GM12873 (cell line): ENCODE data around the gene TNFRSF25.

ENCODE experiments used
- TF ChIP-seq, protein P1 (sequence below): IDR thresholded peaks from 2 replicates; pipeline ENCODE4 v1.5.1; 2012; ENCODE audit warnings: low read depth, mild to moderate bottlenecking, moderate library complexity, low read length, control low read depth; ENCODE audit not compliant: insufficient read depth; ENCODE audit errors: missing control alignments

The TNFRSF25 gene

DNA sequence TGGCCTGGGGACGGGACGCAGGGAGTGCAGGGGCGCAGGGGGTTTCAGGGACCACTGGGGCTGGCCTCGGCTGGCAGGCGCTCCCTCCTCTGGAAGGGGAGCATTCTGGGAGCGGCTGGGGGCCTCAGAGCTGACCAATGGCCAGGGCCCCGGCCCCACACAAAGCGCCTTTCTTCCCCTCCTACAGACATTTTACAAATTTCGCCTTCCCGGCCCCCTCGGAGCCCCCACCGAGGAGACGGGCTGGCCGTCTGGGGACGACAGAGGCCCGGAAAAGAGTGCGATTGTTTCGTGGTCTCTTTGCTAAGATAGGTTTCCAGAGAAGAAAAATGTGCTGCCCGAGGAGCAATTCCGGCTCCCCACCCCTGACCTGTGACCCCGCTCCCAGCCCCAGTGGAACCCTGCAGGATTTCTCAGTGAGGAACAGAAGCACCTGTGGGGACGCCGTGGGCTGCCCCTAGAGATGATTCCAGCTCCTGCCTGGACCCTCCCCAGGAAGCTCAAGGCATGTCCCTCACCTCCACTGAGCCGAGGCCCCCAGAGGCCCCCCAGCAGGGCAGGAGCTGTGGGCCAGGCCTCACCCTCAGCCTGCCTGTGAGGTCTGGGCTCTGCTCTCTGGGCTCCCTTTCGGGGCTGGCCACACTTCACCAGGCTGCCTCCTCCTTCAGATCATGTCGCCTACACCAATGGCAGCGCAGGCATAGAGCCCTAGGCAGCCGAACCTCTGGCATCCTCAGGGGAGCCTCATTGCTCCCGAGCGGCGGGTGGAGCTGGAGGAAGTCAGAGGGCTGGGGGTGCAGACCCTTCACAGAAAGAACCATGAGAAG, 40.5 kb upstream of the TNFRSF25 start:
- TF ChIP-seq, protein P1, sequence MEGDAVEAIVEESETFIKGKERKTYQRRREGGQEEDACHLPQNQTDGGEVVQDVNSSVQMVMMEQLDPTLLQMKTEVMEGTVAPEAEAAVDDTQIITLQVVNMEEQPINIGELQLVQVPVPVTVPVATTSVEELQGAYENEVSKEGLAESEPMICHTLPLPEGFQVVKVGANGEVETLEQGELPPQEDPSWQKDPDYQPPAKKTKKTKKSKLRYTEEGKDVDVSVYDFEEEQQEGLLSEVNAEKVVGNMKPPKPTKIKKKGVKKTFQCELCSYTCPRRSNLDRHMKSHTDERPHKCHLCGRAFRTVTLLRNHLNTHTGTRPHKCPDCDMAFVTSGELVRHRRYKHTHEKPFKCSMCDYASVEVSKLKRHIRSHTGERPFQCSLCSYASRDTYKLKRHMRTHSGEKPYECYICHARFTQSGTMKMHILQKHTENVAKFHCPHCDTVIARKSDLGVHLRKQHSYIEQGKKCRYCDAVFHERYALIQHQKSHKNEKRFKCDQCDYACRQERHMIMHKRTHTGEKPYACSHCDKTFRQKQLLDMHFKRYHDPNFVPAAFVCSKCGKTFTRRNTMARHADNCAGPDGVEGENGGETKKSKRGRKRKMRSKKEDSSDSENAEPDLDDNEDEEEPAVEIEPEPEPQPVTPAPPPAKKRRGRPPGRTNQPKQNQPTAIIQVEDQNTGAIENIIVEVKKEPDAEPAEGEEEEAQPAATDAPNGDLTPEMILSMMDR = no peak

DNA sequence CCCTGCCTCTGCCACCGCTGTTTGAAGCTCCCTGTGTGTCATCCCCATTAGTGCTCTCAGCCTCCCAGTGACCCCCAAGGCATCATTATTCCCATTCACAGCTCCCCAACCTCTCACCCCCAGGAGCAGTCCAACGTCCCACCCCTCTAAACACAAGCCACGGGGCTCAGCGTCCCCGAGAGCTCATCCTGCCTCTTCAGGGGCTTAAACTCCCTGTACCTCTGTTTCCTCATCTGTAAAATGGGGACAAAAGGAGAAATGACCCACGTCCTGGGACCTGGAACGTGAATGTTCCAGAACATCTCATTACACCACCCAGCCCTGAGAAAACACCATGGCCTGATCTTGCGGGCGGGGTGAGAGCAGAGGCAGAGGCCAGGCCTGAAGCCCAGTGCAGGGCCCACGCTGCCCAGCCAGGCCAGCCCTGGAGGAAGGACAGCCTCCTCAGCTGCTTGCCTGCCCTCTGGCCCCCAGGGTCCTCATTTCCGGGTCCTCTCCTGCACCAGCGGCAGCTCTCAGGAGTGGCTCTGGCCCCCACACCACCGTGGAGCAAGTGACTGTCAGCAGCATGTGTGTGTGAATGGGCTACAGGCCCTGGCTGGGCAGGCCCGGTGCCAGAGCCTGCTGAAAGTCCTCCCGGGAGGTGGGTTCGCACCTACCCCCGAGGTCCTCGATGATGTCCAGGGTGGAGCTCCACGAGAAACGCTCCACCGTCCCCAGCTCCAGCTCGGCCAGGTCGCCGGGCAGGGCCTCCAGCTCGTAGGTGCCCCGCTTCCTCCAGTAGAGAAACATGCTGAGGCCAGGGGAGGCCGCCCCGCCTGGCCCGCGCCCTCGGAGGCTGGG, 39.6 kb upstream of the TNFRSF25 start:
- TF ChIP-seq, protein P1 = no peak

DNA sequence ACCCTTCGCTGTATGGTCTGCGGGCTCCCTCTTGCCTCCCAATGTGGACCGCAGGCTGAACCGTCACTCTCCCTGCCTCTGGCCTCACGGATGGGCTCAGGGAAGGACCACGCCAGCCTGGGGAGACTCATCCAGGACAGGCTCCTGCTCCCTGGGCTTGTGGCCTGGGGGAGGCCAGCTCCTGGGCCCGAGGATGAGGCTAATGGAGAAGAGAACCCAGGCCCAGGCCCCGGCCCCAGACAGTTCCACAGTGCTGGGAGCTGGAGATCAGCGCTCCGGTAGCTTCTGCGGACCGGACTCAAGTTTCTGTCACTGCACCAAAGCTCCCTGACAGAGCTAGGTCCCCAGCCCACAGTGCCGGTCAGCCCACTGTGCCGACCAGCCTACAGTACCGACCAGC, 38.9 kb upstream of the TNFRSF25 start:
- TF ChIP-seq, protein P1 = no peak

DNA sequence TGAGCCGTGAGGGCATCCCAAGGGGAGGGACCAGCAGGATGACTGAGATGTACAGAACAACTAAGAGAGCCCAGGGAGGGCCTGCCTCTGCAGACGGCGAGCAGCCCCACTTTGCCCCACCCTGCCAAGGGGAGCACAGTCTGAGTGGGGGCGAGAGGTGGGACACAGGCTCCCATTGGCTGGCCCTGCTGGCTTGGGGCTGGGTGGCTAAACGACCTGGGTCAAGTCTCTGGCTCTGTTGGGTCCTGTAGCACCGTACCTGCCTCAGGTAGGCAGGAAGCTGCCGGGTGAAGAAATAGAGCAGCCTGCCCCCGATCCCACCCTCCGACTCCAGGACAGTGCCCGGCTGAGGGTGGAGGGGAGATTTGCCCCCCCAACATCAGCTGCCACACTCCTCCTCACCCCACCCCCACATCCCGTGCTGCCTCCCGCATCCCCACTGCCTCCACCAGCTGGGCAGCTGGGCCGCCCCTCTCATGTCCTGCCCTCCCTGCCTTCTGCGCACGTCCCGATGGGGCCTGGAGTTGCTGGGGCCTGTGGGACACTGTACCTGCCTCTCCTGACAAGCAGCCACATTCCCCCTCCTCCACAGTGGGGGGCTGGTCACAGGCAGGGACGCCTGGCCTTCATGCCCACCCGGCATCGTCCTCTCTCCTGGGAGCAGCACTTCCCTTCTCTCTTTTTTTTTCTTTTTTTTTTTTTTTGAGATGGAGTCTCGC, 38.1 kb upstream of the TNFRSF25 start:
- TF ChIP-seq, protein P1 = no peak

DNA sequence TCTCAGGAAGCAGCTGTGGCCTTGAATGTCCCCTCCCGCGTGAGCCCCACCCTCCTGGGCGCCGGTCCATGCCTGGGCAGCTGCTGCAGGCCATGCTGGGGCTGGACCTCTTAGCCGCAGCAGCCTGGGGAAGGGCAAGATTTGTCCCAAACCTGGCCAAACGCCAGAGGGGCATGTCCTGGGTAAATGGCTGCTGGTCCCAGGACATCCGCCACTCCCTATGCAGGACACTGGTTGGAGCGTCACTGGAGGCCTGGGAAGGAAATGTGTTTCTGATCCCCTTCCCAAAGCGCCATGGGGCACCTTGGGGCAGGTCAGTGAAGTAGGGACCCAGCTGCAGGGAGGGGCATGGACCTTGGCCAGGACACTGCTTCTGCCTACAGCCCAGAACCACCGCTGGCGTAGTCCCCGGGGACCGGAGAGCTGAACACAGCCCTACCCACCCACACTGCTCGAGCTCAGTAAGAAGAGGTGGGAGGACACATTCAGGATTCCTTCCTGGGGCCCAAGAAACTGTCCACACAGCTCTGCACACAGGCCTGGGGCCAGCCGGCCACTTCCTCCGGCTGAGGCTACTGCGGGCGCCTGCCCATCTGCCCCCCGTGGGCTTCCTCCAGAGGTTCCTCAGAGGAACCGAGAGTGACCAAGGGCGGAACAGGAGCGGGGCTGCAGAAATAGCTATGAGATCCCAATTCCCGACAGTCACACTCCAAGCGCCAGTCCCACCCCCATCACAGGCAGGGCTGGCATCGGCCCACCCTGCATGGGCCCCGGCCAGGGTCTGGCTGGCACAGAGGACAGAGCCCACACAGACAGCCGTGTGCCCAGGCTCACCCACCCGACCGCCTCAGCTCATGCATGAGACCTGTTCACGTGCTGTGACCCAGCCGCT, 36.3 kb upstream of the TNFRSF25 start:
- TF ChIP-seq, protein P1 = no peak

DNA sequence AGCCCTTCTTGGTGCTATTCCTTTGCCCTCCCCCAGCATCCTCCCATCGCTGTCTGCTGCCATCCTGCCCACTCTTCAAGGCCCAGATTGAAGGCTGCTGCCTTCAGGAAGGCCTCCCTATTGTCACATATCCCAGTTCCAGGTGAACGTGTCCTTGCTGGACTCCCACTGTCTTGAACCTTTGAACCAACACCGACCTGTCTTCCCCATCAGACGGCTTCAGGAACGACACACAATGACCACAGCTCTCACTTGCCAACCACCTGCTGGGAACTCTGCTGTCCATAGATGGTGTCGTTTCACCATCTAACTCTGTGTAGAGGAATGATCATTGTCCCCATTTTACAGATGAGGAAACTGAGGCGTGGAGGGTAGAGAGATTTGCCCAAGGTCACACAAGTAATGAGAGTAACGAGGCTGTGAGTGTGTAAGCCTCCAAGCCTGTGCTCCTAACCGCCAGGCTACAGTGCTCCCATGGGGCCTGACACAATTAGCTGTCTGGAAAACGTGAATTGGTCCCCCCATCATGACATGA, 35.4 kb upstream of the TNFRSF25 start:
- TF ChIP-seq, protein P1 = no peak
